ENCODE measurements around the gene IMP3.

IMP3 gene

DNA sequence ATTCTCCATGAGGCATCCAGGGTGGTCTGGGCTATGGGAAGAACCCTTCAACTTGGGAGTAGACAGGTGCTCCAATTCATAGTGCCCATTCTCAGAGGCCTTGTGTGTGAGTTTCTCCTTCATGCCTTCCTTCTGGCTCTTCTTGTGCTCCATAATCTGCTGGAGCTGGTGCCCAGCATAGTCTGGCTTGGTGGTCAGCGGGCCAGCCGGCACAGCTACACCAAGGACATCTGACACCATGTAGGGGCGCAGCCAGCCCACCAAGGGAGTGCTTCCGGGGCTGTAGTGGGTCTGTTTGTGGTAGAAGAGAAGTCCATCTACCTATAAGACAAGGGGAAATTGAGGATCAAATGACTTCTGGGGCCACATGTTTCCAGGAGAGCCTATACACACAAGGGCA is 41.7 kb downstream of the IMP3 start:
- TF ChIP-seq, protein P1, sequence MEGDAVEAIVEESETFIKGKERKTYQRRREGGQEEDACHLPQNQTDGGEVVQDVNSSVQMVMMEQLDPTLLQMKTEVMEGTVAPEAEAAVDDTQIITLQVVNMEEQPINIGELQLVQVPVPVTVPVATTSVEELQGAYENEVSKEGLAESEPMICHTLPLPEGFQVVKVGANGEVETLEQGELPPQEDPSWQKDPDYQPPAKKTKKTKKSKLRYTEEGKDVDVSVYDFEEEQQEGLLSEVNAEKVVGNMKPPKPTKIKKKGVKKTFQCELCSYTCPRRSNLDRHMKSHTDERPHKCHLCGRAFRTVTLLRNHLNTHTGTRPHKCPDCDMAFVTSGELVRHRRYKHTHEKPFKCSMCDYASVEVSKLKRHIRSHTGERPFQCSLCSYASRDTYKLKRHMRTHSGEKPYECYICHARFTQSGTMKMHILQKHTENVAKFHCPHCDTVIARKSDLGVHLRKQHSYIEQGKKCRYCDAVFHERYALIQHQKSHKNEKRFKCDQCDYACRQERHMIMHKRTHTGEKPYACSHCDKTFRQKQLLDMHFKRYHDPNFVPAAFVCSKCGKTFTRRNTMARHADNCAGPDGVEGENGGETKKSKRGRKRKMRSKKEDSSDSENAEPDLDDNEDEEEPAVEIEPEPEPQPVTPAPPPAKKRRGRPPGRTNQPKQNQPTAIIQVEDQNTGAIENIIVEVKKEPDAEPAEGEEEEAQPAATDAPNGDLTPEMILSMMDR (IDR thresholded peaks at IDR 0.05; ENCODE audit: extremely low read depth, insufficient read depth, missing control alignments), result no peak
- DNase-seq (ENCODE audit: low spot score), result no peak
- in situ Hi-C loops (cut with MboI; ENCODE audit: low pct_unique_long_range_greater_than_20kb, low sequenced_read_pairs, unreplicated experiment), result no loop called here

DNA sequence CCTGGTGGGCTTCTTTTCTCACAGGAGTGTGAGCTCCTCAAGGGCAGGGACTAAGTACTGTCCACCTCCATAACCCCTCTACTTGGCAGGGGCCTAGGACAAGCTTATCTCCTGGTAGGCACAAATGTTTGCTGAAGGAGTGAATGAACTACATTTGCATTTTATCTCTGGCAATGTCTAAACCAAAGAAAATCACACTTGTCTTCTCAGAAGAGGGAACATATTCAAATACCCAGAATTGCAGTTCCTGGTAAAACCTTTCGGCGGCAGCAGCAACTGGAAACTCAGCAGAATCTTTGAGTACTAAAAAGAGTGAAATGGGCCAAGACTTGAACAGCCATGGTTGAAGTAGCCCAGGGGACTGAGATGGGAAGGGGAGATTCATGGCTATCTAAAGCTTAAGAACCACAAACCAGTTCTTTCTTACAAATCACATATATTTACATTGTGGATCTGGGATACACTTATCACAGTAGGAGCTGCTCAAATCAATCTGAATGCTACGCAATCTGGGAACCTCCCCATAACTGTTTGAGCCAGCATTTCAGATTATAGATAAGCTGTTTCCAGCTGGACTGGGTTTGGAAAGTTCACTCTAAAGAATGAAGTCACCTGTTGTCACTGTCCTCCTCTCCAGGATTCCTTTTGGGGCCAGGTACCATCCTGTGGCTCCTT is 42.2 kb downstream of the IMP3 start:
- in situ Hi-C loops (cut with MboI; ENCODE audit: low pct_unique_long_range_greater_than_20kb, low sequenced_read_pairs, unreplicated experiment), result no loop called here
- no peak for DNase-seq (ENCODE audit: low spot score)
- TF ChIP-seq, protein P1 (IDR thresholded peaks at IDR 0.05; ENCODE audit: extremely low read depth, insufficient read depth, missing control alignments), result peak; percentile 41

- no peak for DNase-seq (ENCODE audit: low spot score)
- TF ChIP-seq, protein P1 (IDR thresholded peaks at IDR 0.05; ENCODE audit: extremely low read depth, insufficient read depth, missing control alignments), result no peak
- in situ Hi-C loops (cut with MboI; ENCODE audit: low pct_unique_long_range_greater_than_20kb, low sequenced_read_pairs, unreplicated experiment), result no loop called here
Observed at GRCh38 chr15:75596703-75597345, 43.2 kb downstream of the IMP3 start.

- in situ Hi-C loops (cut with MboI; ENCODE audit: low pct_unique_long_range_greater_than_20kb, low sequenced_read_pairs, unreplicated experiment), result no loop called here
- DNase-seq (ENCODE audit: low spot score), result no peak
- TF ChIP-seq, protein P1 (IDR thresholded peaks at IDR 0.05; ENCODE audit: extremely low read depth, insufficient read depth, missing control alignments), result no peak
Observed at GRCh38 chr15:75594276-75594675, 45.7 kb downstream of the IMP3 start.

- DNase-seq (ENCODE audit: low spot score), result no peak
- TF ChIP-seq, protein P1 (IDR thresholded peaks at IDR 0.05; ENCODE audit: extremely low read depth, insufficient read depth, missing control alignments), result no peak
- in situ Hi-C loops (cut with MboI; ENCODE audit: low pct_unique_long_range_greater_than_20kb, low sequenced_read_pairs, unreplicated experiment), result no loop called here
Observed at GRCh38 chr15:75591655-75592364, 48.2 kb downstream of the IMP3 start.

DNA sequence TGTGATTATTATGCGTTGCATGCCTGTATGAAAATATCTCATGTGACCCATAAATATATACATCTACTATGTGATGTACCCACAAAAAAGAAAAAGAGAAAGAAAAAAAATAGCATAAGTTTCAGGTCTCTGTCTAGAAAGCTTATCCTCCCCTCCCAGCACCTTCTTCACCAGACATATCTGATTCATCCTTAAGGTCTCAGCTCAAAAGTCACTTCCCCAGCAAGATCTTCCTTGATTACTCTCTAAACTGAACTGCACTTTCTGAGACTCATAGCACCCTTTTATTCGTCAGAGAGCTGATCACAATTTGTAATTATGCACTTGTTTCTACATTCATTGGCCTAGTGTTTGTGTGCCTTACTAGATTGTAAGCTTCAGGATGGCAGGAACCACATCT is 49.8 kb downstream of the IMP3 start:
- no peak for DNase-seq (ENCODE audit: low spot score)
- in situ Hi-C loops (cut with MboI; ENCODE audit: low pct_unique_long_range_greater_than_20kb, low sequenced_read_pairs, unreplicated experiment), result no loop called here
- TF ChIP-seq, protein P1 (IDR thresholded peaks at IDR 0.05; ENCODE audit: extremely low read depth, insufficient read depth, missing control alignments), result no peak
